ENCODE measurements around the gene PRKCE. TPM values are rescaled to one million over a fixed set of nuclear protein-coding genes. Genes with fewer than 3 reads are reported as not detected.

PRKCE gene
- total RNA-seq, 1 experiment from 2014 or later, result 12.1 TPM

DNA sequence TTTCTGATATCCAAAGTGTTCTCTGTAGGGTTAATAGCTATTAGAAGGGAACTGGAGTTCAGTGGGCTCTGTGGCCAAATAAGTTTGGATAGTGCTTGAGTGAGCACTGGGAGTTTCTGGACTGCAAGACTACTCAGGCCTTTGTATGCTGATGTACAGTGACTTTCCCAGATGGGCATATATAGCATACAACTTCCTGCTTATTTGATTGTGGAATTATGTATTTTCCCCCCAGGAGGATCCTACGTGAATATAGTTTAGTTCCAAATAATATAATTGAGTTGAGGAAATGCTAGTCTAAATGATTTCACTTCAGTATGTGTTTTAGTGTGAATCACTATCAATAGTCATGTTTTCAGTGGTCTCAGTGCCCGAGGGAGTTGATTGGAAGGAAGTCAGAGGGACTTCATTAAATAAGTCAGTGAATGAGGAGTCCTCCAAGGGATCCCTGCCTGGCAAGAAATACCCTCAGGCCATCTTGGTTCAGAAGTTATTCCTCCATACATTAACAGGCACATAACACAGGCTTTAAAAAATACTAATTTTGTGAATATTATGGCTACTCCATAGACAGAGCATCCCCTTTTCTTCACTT lies 251.4 kb downstream of the PRKCE start:
- CTCF ChIA-PET, result no interaction called here
- TF ChIP-seq, protein P1, sequence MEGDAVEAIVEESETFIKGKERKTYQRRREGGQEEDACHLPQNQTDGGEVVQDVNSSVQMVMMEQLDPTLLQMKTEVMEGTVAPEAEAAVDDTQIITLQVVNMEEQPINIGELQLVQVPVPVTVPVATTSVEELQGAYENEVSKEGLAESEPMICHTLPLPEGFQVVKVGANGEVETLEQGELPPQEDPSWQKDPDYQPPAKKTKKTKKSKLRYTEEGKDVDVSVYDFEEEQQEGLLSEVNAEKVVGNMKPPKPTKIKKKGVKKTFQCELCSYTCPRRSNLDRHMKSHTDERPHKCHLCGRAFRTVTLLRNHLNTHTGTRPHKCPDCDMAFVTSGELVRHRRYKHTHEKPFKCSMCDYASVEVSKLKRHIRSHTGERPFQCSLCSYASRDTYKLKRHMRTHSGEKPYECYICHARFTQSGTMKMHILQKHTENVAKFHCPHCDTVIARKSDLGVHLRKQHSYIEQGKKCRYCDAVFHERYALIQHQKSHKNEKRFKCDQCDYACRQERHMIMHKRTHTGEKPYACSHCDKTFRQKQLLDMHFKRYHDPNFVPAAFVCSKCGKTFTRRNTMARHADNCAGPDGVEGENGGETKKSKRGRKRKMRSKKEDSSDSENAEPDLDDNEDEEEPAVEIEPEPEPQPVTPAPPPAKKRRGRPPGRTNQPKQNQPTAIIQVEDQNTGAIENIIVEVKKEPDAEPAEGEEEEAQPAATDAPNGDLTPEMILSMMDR (IDR thresholded peaks at IDR 0.05; ENCODE audit: unreplicated experiment), result no peak
- no peak for DNase-seq (ENCODE audit: unreplicated experiment)
- POLR2A ChIA-PET, result interaction anchor here (0.5 to 1.7 kb wide), 2 partner anchors 253 to 307 kb away, joined by 3 read pairs; no protein-coding TSS in a partner anchor
- intact Hi-C loops (cut with micrococcal nuclease), result no loop called here
- Mint-ChIP-seq H3K27me3 (ENCODE audit: insufficient read depth, unreplicated experiment) (no peaks in the 10 kb centered on the region), H3K9me3 (ENCODE audit: unreplicated experiment) (no peaks in the 10 kb centered on the region), H3K36me3 (ENCODE audit: insufficient read depth, unreplicated experiment) (peaks cover 6% of the 10 kb centered on the region), H3K27ac (ENCODE audit: low read depth, unreplicated experiment) (no peak overlapping the region), H3K4me1 (ENCODE audit: insufficient read depth, unreplicated experiment) (no peaks in the 10 kb centered on the region), H3K4me3 (ENCODE audit: unreplicated experiment) (no peak overlapping the region)
- no TSS peak for BruUV-seq (replicated peaks)

DNA sequence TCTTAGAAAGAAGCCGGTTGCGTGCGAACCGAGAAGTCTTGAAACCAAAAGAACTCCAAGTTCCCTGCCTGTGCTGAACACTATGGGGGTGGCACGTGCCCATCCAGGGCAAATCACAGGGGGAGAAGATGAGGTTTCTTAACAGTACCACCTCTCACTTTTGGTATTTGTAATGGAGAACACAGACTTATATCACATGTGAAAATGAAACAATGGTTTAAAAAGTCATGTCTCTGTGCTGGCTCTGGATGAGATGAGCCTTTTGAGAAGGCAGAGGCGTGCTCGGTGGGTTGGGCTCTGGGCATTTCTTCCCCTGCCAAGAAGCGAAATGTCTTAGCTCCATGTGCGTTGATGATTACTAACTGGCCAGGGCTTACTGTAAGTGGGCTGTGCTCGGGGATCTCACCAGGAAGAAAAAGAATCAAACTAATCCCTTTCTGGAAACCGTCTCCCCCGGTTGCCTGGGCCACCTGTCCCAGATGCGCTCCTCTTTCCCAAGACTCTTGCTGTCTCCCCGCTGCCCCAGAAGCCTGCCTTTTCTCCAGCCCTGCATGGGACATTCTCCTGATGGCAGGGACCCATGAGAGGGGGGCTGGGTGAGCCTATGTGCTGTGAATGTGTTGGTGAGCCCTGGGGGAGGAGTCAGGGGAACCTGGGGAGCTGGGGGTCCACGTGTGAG lies 252.9 kb downstream of the PRKCE start:
- DNase-seq (ENCODE audit: unreplicated experiment), result no peak
- CTCF ChIA-PET, result no interaction called here
- peaks cover 8% of the 10 kb centered on the region for H3K4me1 Mint-ChIP-seq (ENCODE audit: insufficient read depth, unreplicated experiment)
- H3K36me3 Mint-ChIP-seq (ENCODE audit: insufficient read depth, unreplicated experiment), result peaks cover 10% of the 10 kb centered on the region
- TF ChIP-seq, protein P1 (IDR thresholded peaks at IDR 0.05; ENCODE audit: unreplicated experiment), result no peak
- no peak overlapping the region for H3K27ac Mint-ChIP-seq (ENCODE audit: low read depth, unreplicated experiment)
- no peaks in the 10 kb centered on the region for H3K27me3 Mint-ChIP-seq (ENCODE audit: insufficient read depth, unreplicated experiment)
- no peak overlapping the region for H3K4me3 Mint-ChIP-seq (ENCODE audit: unreplicated experiment)
- intact Hi-C loops (cut with micrococcal nuclease), result no loop called here
- BruUV-seq (replicated peaks), result no TSS peak
- POLR2A ChIA-PET, result no interaction called here
- H3K9me3 Mint-ChIP-seq (ENCODE audit: unreplicated experiment), result no peaks in the 10 kb centered on the region

DNA sequence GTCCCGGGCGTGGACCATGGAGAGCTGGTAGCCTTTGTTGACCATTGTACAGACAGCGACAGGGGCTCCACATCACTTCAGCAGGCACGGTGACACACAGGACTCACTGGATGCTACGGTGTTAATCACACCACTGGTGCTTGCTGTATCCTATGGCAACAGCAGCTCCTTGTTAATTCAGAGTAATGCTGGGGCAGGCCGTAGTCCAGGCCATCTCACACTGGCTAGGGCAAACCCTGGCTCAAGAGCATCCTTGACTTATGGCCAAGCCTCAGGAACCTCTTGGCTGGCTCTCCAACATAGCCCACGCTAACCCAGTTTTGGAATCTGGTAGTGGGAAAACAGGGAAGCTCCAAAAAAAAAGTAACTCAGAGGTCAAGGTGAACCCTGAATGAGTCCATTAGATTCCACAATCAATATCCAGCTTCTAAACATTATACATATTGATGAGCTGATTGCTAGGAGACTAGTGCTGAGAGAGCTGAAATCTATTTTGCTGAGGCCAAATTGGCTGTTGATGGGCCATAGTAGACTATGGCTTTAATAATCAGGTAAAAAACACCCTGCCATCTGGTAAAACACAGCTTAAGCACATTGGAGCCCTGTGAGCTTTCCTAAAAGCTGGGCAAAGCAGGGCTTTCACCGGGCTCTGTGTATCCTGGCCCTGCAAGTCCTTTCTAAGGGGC lies 253.6 kb downstream of the PRKCE start:
- H3K9me3 Mint-ChIP-seq (ENCODE audit: unreplicated experiment), result no peaks in the 10 kb centered on the region
- TF ChIP-seq, protein P1 (IDR thresholded peaks at IDR 0.05; ENCODE audit: unreplicated experiment), result no peak
- ChIA-PET CTCF (interaction anchor here (0.6 kb wide), 2 partner anchors 56 to 261 kb away, joined by 3 read pairs; no protein-coding TSS in a partner anchor), POLR2A (no interaction called here)
- H3K4me3 Mint-ChIP-seq (ENCODE audit: unreplicated experiment), result no peak overlapping the region
- H3K27ac Mint-ChIP-seq (ENCODE audit: low read depth, unreplicated experiment), result no peak overlapping the region
- DNase-seq (ENCODE audit: unreplicated experiment), result no peak
- peaks cover 15% of the 10 kb centered on the region for H3K4me1 Mint-ChIP-seq (ENCODE audit: insufficient read depth, unreplicated experiment)
- peaks cover 10% of the 10 kb centered on the region for H3K36me3 Mint-ChIP-seq (ENCODE audit: insufficient read depth, unreplicated experiment)
- H3K27me3 Mint-ChIP-seq (ENCODE audit: insufficient read depth, unreplicated experiment), result no peaks in the 10 kb centered on the region
- intact Hi-C loops (cut with micrococcal nuclease), result no loop called here
- BruUV-seq (replicated peaks), result no TSS peak

DNA sequence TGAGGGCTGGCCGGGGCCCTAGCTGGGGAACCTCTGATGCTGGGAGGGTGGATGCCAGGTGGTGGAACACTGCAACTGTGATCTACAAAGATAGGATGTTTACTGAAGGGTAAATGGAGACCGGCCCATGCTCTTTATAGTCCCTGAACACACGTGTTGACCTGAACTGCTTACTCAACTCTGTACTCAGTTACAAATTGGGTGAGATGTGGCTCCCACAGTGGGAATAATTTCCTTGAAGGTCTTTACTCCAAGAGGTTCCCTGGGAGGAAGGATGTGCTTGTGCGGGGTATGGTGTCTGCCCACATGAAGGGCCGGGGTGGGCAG lies 254.1 kb downstream of the PRKCE start:
- ChIA-PET CTCF (interaction anchor here (0.6 kb wide), 3 partner anchors 56 to 261 kb away, joined by 3 read pairs; no protein-coding TSS in a partner anchor), POLR2A (no interaction called here)
- no TSS peak for BruUV-seq (replicated peaks)
- Mint-ChIP-seq H3K36me3 (ENCODE audit: insufficient read depth, unreplicated experiment) (peaks cover 10% of the 10 kb centered on the region), H3K9me3 (ENCODE audit: unreplicated experiment) (no peaks in the 10 kb centered on the region), H3K4me3 (ENCODE audit: unreplicated experiment) (no peak overlapping the region), H3K27me3 (ENCODE audit: insufficient read depth, unreplicated experiment) (no peaks in the 10 kb centered on the region), H3K4me1 (ENCODE audit: insufficient read depth, unreplicated experiment) (peaks cover 18% of the 10 kb centered on the region), H3K27ac (ENCODE audit: low read depth, unreplicated experiment) (no peak overlapping the region)
- no peak for DNase-seq (ENCODE audit: unreplicated experiment)
- intact Hi-C loops (cut with micrococcal nuclease), result no loop called here
- TF ChIP-seq, protein P1 (IDR thresholded peaks at IDR 0.05; ENCODE audit: unreplicated experiment), result no peak

Data from MCF 10A (cell line).